AG04450 (cell line): Measurements from ENCODE around the gene LEKR1. TPM values are rescaled to one million over a fixed set of nuclear protein-coding genes. Genes with fewer than 3 reads are reported as not detected.
"Not testable (repeated sequence)": the region's sequence is repeated elsewhere in the genome, so short reads cannot be mapped to it uniquely, and the experiment has no call there.

Experiments used
- CTCF ChIA-PET: fragments of 300-600, 350-600 bp; formaldehyde crosslinking; extraction: SDS; loops from one replicate; lab custom pipeline; 2022; ENCODE audit warnings: antibody characterized with exemption, inconsistent platforms; lab: Charles Lee
- POLR2A ChIA-PET: fragments of 350-600 bp; formaldehyde crosslinking; extraction: SDS; loops from one replicate; lab custom pipeline; 2021; ENCODE audit warnings: antibody characterized with exemption, inconsistent platforms; lab: Yijun Ruan, JAX
- DNase-seq: peaks from one replicate; pipeline ENCODE4 v3.0.0-alpha.2; 2011; ENCODE audit warnings: low read depth, low spot score
- H3K27ac ChIP-seq: one replicate; pipeline ENCODE4 v1.5.1; 2012; ENCODE audit warnings: low read depth, low read length, control low read depth
- H3K27me3 ChIP-seq: one replicate; pipeline ENCODE4 v1.6.0; 2012; ENCODE audit warnings: low read length; ENCODE audit not compliant: control insufficient read depth, insufficient read depth
- H3K4me3 ChIP-seq: 2 replicates; pipeline ENCODE4 v1.5.1; 2011; ENCODE audit warnings: mild to moderate bottlenecking, low read depth, low read length, control low read depth
- H3K9me3 ChIP-seq: 2 replicates; pipeline ENCODE4 v1.5.1; 2012; ENCODE audit warnings: low read length; ENCODE audit not compliant: control insufficient read depth, insufficient read depth
- CTCF ChIP-seq: IDR thresholded peaks from 2 replicates; pipeline ENCODE4 v1.5.1; 2011; ENCODE audit warnings: low read depth, low read length, control low read depth, inconsistent platforms
- polyA plus RNA-seq: library from polyadenylated mRNA; depleted of rRNA; stranded (reverse); fragments of >200 nt; gene quantifications from 2 replicates; pipeline ENCODE4 v1.2.3, GENCODE V29; 2011

The LEKR1 gene
- polyA plus RNA-seq, 1 experiment, result 0.26 TPM

- Histone ChIP-seq H3K4me3 (no peak overlapping the region), H3K9me3 (no peaks in the 10 kb centered on the region; the same call in 1 of the 2 replicates), H3K27me3 (no peaks in the 10 kb centered on the region), H3K27ac (no peak overlapping the region)
- ChIA-PET CTCF (no interaction called here), POLR2A (no interaction called here)
- no peak for TF ChIP-seq CTCF
- no peak for DNase-seq
These were observed 47.8 kb downstream of the LEKR1 start for GRCh38 chr3:156873906-156874305.

GRCh38 chr3:156879491-156879890, 53.3 kb downstream of the LEKR1 start:
- H3K27ac ChIP-seq, POLR2A ChIA-PET, H3K9me3 ChIP-seq, DNase-seq, H3K4me3 ChIP-seq, CTCF ChIA-PET, H3K27me3 ChIP-seq: not testable (repeated sequence)

- POLR2A ChIA-PET, result no interaction called here
These were observed 59.6 kb downstream of the LEKR1 start for GRCh38 chr3:156885761-156886160.

GRCh38 chr3:156888176-156888575, 62.0 kb downstream of the LEKR1 start:
- H3K4me3 ChIP-seq, result no peak overlapping the region
- no peak for TF ChIP-seq CTCF
- no peak overlapping the region for H3K27ac ChIP-seq
- no peaks in the 10 kb centered on the region for H3K27me3 ChIP-seq
- no peaks in the 10 kb centered on the region for H3K9me3 ChIP-seq
- DNase-seq, result no peak
- ChIA-PET POLR2A (no interaction called here), CTCF (interaction anchor here (0.6 to 2.5 kb wide), 2 partner anchors 11 to 225 kb away, joined by 3 to 6 read pairs; no protein-coding TSS in a partner anchor)

More at GRCh38 chr3:156885761-156886160, 59.6 kb downstream of the LEKR1 start:
- H3K9me3 ChIP-seq, result no peaks in the 10 kb centered on the region
- CTCF ChIA-PET, result no interaction called here
- no peak overlapping the region for H3K4me3 ChIP-seq
- no peaks in the 10 kb centered on the region for H3K27me3 ChIP-seq
- DNase-seq, result no peak
- no peak overlapping the region for H3K27ac ChIP-seq
- TF ChIP-seq CTCF, result no peak

- no peaks in the 10 kb centered on the region for H3K9me3 ChIP-seq
- POLR2A ChIA-PET, result no interaction called here
- no peak for TF ChIP-seq CTCF
- H3K4me3 ChIP-seq, result no peak overlapping the region
- H3K27me3 ChIP-seq, result no peaks in the 10 kb centered on the region
- no peak for DNase-seq
- H3K27ac ChIP-seq, result no peak overlapping the region
- CTCF ChIA-PET, result interaction anchor here (1.0 to 2.5 kb wide), 2 partner anchors 10 to 11 kb away, joined by 3 to 6 read pairs; no protein-coding TSS in a partner anchor
These were observed 62.4 kb downstream of the LEKR1 start for GRCh38 chr3:156888576-156888975.

GRCh38 chr3:156892701-156893100, 66.5 kb downstream of the LEKR1 start:
- H3K27ac ChIP-seq, result no peak overlapping the region
- no peaks in the 10 kb centered on the region for H3K27me3 ChIP-seq
- no peak for TF ChIP-seq CTCF
- ChIA-PET CTCF (interaction anchor here (0.6 kb wide), 1 partner anchor 206 kb away, joined by 6 read pairs; no protein-coding TSS in a partner anchor), POLR2A (no interaction called here)
- H3K4me3 ChIP-seq, result no peak overlapping the region
- DNase-seq, result no peak
- H3K9me3 ChIP-seq, result no peaks in the 10 kb centered on the region

GRCh38 chr3:156895374-156895773, 69.2 kb downstream of the LEKR1 start:
- CTCF ChIA-PET, H3K4me3 ChIP-seq, DNase-seq, POLR2A ChIA-PET, H3K9me3 ChIP-seq, H3K27me3 ChIP-seq, H3K27ac ChIP-seq: not testable (repeated sequence)

- H3K4me3 ChIP-seq, H3K27ac ChIP-seq, H3K27me3 ChIP-seq, DNase-seq, POLR2A ChIA-PET, H3K9me3 ChIP-seq: not testable (repeated sequence)
- CTCF ChIA-PET, result interaction anchor here (1.6 kb wide), 1 partner anchor 9 kb away, joined by 6 read pairs; no protein-coding TSS in a partner anchor
These were observed 71.7 kb downstream of the LEKR1 start for GRCh38 chr3:156897851-156898250.
